Subcutaneous adipose tissue (tissue), 4 donors: ENCODE results near the gene ETAA1. TPM values are rescaled to one million over a fixed set of nuclear protein-coding genes. Genes with fewer than 3 reads are reported as not detected.

ENCODE experiments used
- CTCF ChIP-seq: fragments of 450-650 bp; IDR thresholded peaks from one replicate; pipeline ENCODE4 v1.5.1; 2016; ENCODE audit warnings: low read depth, mild to moderate bottlenecking, control low read depth, antibody characterized with exemption, moderate library complexity
- total RNA-seq, 4 donors: library from RNA; depleted of rRNA; stranded (reverse); fragments of >200 nt; gene quantifications; one replicate each; pipeline ENCODE4 v1.1.0, GENCODE V29; 2016

Gene ETAA1
- total RNA-seq, 4 donors from 2014 or later = 13.6 to 16.1 (median 16.0) TPM

- TF ChIP-seq CTCF = no peak
Observed at GRCh38 chr2:67437114-67437513, 40.0 kb downstream of the ETAA1 start.

GRCh38 chr2:67438337-67438736 is 41.2 kb downstream of the ETAA1 start:
- no peak for TF ChIP-seq CTCF

GRCh38 chr2:67445652-67446268 is 48.6 kb downstream of the ETAA1 start:
- TF ChIP-seq CTCF = no peak

GRCh38 chr2:67446491-67446911 is 49.4 kb downstream of the ETAA1 start:
- no peak for TF ChIP-seq CTCF

- TF ChIP-seq CTCF = no peak
Observed at GRCh38 chr2:67448648-67449047, 51.5 kb downstream of the ETAA1 start.

GRCh38 chr2:67451086-67451832 is 54.1 kb downstream of the ETAA1 start:
- TF ChIP-seq CTCF = no peak

GRCh38 chr2:67453310-67453709 is 56.2 kb downstream of the ETAA1 start:
- TF ChIP-seq CTCF = no peak
